Kasumi-1 (cell line): ENCODE results near the gene ARFGAP3.

Experiments used
- DNase-seq, 2 experiments: peaks; one replicate each; lab custom pipeline; 2025; lab: John Stamatoyannopoulos, UW

The ARFGAP3 gene

GRCh38 chr22:42862045-42862734, 5.1 kb upstream of the ARFGAP3 start:
- no peak for DNase-seq

- DNase-seq, result no peak
Measured at GRCh38 chr22:42860968-42861367, 3.9 kb upstream of the ARFGAP3 start.

DNA sequence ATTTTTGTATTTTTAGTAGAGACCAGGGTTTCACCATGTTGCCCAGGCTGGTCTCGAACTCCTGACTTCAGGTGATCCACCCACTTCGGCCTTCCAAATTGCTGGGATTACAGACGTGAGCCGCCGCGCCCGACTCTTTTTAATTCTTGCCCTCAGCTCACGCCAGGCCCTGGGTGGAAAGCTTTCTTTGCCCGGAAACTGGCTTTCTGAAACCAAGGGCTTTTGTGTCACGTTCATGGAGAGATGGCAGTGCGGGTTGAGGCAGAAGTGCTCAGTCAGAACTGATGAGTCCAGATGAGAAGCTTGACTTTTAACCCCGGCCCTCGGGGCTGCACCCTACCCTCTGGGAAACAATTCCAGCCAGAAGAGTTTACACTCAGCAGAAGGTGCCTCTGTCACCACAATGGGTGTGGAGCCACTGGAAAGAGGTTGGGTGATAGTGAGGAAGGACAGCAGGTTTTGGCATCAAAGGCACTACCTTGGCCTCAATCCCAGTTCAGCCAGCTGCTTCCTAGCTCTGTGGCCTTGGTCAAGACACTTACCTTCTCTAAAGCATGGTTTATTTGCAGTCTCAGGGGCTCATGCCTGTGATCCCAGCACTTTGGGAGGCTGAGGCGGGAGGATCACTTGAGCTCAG, 890 bp upstream of the ARFGAP3 start:
- no peak for DNase-seq

- peak; percentile 35 to 47 for DNase-seq
Measured at GRCh38 chr22:42856179-42856864, 751 bp downstream of the ARFGAP3 start.

- no peak for DNase-seq
Measured at GRCh38 chr22:42855721-42856120, 1.4 kb downstream of the ARFGAP3 start.

DNA sequence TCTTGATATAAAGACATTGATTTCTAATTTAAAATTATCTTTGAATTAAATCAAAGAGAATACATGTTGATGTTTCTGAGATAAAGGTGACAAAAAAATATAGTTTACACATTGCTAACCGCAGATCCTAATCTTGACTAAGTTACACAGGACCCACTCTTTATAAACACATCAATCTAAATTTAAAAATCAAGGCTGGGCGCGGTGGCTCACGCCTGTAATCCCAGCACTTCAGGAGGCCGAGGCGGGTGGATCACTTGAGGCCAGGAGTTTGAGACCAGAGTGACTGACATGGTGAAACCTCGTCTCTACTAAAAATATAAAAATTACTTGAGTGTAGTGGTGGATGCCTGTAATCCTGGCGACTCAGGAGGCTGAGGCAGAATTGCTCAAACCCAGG, 1.9 kb downstream of the ARFGAP3 start:
- no peak for DNase-seq

DNA sequence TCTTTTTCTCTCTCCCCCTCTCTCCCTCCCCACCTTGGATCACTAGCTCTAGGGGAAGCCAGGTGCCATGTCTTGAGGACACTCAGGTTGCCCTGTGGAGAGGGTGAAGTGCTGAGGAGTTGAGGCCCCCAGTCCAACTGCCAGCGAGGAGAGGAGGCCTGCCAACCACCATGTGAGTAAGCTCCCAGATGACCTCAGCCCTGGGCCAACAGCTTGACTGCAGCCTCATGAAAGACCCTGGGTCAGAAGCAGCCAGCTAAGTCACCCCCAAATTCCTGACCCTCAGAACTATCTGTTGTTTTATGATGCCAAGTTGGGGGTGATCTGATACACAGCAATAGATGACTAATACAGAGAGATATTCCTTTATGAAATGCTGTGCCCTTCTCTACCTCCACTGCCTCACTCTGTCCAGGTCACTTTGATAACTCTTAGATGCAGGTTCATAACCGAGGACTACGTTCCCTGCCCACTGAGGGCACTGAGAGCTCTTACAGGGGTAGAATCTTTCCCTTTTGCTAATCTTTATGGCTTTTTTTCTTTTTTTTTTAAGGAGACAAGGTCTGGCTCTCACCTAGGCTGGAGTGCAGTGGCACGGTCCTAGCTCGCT, 8.0 kb downstream of the ARFGAP3 start:
- DNase-seq, result no peak

- no peak for DNase-seq
Measured at GRCh38 chr22:42847110-42847509, 10.0 kb downstream of the ARFGAP3 start.

DNA sequence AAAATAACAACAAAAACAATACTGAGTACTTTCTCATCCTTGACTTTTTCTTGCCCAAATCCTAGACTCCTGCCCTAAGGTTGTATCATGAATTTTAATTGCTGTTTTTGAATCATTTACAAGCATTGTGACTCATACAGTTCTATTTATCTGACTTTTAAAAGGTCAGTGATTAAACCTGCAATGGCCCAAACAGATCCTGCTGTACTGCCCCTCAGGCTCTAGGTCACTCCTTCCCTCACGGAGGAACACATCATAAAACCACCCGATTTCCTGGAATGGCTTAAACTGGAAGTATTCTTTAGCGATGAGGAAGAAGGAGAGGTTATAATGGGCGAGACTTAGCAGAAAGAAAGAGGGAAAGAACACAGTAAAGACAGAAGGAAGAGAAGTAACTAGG, 12.3 kb downstream of the ARFGAP3 start:
- no peak for DNase-seq

GRCh38 chr22:42842658-42843370, 14.3 kb downstream of the ARFGAP3 start:
- DNase-seq, result no peak

DNA sequence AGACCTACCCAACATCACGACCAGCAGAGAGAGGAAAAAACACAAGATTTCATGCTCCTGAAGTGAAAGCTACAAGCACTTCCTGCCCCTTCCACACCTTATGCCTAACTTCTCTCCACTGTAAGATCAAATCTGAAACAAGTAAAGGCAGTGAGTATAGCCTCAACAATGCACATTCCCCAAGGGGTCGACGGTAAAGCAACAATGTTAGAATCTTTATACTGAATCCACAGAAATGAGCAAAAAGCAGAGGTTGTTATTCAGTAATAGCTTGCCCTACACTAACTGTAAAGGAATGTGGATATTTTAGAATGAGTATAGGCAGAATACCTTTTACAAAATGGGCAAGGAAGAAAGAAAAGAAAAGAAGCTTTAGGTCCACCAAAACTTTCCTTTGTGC, 15.6 kb downstream of the ARFGAP3 start:
- no peak for DNase-seq

DNA sequence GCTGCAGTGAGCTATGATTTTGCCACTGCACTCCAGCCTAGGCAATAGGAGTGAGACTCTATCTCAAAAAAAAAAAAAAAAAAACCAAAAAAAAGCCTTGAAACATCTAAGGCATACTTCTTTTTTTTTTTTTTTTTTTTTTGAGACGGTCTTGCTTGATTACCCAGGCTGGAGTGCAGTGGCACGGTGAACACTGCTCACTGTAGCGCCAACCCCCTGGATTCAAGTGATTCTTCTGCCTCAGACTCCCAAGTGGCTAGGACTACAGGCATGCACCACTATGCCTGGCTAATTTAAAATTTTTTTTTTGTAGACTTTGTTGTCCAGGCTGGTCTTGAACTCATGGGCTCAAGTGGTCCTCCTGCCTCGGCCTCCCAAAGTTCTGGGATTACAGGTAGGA, 19.5 kb downstream of the ARFGAP3 start:
- DNase-seq, result no peak

DNA sequence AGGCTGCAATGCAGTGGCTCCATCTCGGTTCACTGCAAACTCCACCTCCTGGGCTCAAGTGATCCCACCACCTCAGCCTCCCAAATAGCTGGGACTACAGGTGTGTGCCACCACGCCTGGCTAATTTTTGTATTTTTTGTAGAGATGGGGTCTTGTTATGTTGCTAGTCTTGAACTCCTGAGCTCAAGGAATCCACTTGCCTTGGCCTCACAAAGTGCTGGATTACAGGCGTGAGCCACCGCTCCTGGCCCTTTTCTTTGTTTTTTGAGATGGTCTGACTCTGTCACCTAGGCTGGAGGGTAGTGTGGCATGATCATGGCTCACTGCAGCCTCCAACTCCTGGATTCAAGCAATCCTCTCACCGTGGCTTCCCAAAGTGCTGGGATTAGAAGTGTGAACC, 21.0 kb downstream of the ARFGAP3 start:
- no peak for DNase-seq

DNA sequence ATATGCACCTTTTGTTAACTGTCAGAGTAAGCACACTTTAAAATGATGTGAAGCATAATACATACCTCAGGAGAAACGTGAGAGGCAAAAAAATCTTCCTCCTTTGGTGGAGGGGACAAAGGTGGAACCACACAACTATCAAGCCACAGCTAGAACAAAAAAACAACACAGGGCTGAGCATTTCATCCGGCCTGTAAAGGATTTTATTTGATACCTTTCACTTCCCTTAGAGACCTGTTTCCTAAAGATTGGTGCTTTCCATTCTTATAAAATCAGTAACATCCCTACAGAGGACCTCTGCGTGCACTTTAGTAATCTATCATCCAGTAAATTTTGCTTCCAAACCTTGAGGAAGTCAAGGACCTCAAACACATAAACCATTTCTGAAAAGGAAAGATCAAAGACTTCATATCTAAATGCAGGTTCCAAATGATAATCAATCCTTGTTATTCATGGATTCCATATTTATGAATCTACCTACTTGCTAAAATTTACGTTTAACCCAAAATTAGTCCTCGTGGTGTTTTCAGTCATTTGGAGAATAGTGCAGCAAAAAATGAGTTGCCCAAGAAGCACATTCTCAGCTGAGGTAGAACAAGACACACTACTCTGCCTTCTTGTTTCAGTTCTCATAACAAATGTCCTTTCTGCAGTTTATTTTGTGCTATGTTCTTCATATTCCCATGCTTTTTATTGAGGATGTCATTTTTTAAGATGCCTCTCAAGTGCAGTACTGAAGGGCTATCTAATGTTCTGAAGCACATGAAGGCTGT, 22.7 kb downstream of the ARFGAP3 start:
- no peak for DNase-seq

- DNase-seq, result no peak
Measured at GRCh38 chr22:42833104-42833503, 24.0 kb downstream of the ARFGAP3 start.

GRCh38 chr22:42831712-42832111, 25.4 kb downstream of the ARFGAP3 start:
- DNase-seq, result no peak

DNA sequence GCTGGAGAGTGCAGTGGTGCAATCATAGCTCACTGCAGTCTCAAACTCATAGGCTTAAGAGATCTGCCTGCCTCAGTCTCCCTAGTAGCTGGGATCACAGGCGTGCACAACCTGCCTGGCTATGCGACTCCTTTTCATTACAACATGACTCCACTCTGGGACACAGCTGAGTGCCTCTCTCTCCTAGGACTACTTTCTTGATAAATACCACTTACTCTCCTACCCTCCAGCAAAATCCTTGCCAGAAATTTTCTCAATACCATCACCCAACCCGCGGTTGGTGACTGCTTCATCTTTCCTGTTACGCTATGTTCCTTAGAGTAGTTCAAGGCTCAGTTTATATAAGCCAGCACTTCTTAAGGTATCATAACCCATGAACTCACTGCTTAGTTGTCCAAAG, 26.9 kb downstream of the ARFGAP3 start:
- DNase-seq, result no peak

DNA sequence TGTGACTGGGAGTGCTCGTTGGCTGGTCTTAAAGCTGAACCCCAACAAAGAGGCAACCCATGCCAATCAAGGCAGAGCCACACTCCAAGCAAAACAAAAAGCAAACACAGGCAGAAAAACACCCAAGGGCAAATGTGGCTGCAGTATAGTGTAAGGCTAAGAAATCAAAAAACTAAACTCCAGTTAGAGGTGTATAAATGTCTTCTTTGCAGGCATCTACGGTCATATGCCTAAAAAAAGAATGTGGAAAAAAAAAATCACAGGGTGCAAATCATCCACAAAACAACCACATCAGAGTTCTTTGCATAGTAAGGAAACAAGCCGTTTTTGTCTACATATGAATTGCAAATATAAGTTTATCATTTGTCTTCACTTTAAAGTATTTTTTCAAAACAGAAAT, 27.8 kb downstream of the ARFGAP3 start:
- no peak for DNase-seq

DNA sequence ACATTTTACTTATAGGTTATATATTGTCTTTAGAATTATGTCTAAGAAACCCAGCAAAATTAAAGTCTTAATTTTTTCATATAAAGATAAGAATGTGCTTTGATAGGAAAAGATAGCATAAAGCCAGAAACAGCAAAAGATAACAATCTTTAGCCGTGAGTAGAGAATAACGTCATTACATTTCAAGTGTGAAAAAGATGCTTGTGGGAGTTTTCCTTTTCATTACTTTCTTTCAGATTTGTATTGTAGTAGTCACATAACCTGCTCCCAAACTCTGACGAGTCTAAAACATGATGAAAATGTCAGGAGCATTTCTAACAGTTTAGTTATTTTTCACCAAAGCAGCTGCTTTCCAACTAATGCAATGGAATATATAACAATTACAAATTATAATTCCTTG, 31.3 kb downstream of the ARFGAP3 start:
- no peak for DNase-seq

DNA sequence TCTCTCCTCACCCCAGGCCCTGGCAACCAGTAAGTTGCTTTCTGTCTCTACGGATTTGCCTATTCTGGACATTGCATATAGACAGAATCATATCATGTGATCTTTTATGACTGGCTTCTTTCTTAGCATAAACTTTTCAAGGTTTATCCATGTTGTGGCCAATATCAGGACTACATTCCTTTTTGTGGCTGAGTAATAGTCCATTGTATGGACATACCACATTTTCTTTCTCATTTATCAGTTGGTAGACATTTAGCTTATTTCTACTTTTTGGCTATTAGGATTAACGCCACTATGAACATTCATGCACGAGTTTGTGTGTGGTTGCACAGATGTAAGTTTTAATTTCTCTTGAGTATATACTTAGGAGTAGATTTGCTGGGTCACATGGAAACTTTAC, 35.7 kb downstream of the ARFGAP3 start:
- no peak for DNase-seq

DNA sequence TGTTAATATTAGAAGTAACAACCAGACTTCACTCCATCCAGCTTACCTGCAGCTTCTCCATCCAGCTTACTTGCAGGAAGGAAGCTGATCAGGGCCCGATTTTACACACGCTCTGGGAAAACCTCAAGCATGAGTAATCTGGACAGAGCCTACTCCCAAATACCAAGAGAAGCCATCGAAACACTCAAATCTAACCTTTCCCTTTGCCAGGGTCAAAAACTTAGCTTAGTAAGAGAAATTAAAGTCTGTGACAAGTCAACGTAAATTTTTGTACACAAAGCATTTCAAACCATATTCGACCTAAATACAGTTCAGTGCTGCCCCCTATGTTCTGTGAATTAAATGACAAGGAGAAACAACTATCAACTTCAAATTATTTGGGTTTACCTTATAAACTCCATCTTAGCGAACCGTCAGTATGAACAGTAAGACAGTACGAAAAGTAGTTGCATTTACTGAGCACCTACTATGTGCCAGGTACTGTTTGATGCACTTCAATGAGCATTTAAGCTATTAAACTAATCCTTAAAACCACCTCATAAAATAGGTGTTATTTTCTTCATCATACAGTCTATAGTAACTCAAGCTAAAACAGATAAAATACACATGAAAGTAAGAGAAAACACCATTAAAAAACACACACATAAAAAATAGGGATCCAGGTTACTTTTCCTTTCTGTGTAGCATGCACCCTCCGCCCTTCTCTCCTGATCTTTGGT, 36.9 kb downstream of the ARFGAP3 start:
- peak; percentile 75 to 88 for DNase-seq
